Mesothelial cell of epicardium (in vitro differentiated cells): ENCODE data around the gene ZDHHC11B. TPM values are rescaled to one million over a fixed set of nuclear protein-coding genes. Genes with fewer than 3 reads are reported as not detected.
"Not testable (repeated sequence)": the region's sequence is repeated elsewhere in the genome, so short reads cannot be mapped to it uniquely, and the experiment has no call there.

ENCODE experiments used
- DNase-seq, 2 experiments: peaks; one replicate each; pipeline ENCODE4 v3.0.0; 2021; ENCODE audit warnings: low spot score in 2 of 2; ENCODE audit not compliant: unreplicated experiment in 2 of 2
- H3K27ac Mint-ChIP-seq: 2 replicates; pipeline ENCODE4 v1.8.0; 2021; ENCODE audit warnings: mixed read lengths
- H3K27me3 Mint-ChIP-seq: 2 replicates; pipeline ENCODE4 v1.8.0; 2021; ENCODE audit warnings: low read depth, mixed read lengths
- H3K36me3 Mint-ChIP-seq: 2 replicates; pipeline ENCODE4 v1.8.0; 2021; ENCODE audit warnings: mixed read lengths
- H3K4me1 Mint-ChIP-seq: 2 replicates; pipeline ENCODE4 v1.8.0; 2021; ENCODE audit warnings: mixed read lengths
- H3K4me3 Mint-ChIP-seq: 2 replicates; pipeline ENCODE4 v1.8.0; 2021; ENCODE audit warnings: mild to moderate bottlenecking, moderate library complexity, mixed read lengths
- H3K9me3 Mint-ChIP-seq: 2 replicates; pipeline ENCODE4 v1.8.0; 2021; ENCODE audit warnings: mixed read lengths
- CTCF ChIP-seq: fragments of 200-600 bp; sonication (generic); IDR thresholded peaks from one replicate; pipeline ENCODE4 v1.5.0; 2021; ENCODE audit warnings: antibody characterized with exemption; ENCODE audit not compliant: unreplicated experiment
- total RNA-seq: library from RNA; stranded (reverse); gene quantifications from 3 replicates; pipeline ENCODE4 v1.2.1, GENCODE V29; 2021

The ZDHHC11B gene
- total RNA-seq, 1 donor from 2014 or later, result 0.74 TPM

- H3K9me3 Mint-ChIP-seq, result no peaks in the 10 kb centered on the region
- H3K27me3 Mint-ChIP-seq, result peaks cover 15% of the 10 kb centered on the region
- H3K4me3 Mint-ChIP-seq, result no peak overlapping the region
- DNase-seq, result no peak
- no peak for TF ChIP-seq CTCF
- peaks cover 4% of the 10 kb centered on the region for H3K4me1 Mint-ChIP-seq
- H3K36me3 Mint-ChIP-seq, result no peaks in the 10 kb centered on the region
- H3K27ac Mint-ChIP-seq, result no peak overlapping the region
Observed at GRCh38 chr5:756865-757345, 27.6 kb downstream of the ZDHHC11B start.

- H3K4me1 Mint-ChIP-seq, result peaks cover 4% of the 10 kb centered on the region
- no peaks in the 10 kb centered on the region for H3K36me3 Mint-ChIP-seq
- no peak overlapping the region for H3K27ac Mint-ChIP-seq
- H3K9me3 Mint-ChIP-seq, result no peaks in the 10 kb centered on the region
- peaks cover 15% of the 10 kb centered on the region for H3K27me3 Mint-ChIP-seq
- no peak for TF ChIP-seq CTCF
- no peak for DNase-seq
- H3K4me3 Mint-ChIP-seq, result no peak overlapping the region
Observed at GRCh38 chr5:756171-756570, 28.4 kb downstream of the ZDHHC11B start.

GRCh38 chr5:754143-754632 is 30.3 kb downstream of the ZDHHC11B start:
- H3K4me1 Mint-ChIP-seq, H3K9me3 Mint-ChIP-seq, H3K36me3 Mint-ChIP-seq, DNase-seq, H3K4me3 Mint-ChIP-seq, H3K27ac Mint-ChIP-seq: not testable (repeated sequence)
- peaks cover 11% of the 10 kb centered on the region for H3K27me3 Mint-ChIP-seq

GRCh38 chr5:753567-754142 is 30.9 kb downstream of the ZDHHC11B start:
- not testable (repeated sequence) for H3K9me3 Mint-ChIP-seq, H3K4me1 Mint-ChIP-seq, H3K36me3 Mint-ChIP-seq, H3K27me3 Mint-ChIP-seq, H3K4me3 Mint-ChIP-seq, DNase-seq, H3K27ac Mint-ChIP-seq

- not testable (repeated sequence) for H3K4me1 Mint-ChIP-seq, H3K9me3 Mint-ChIP-seq, H3K27me3 Mint-ChIP-seq, DNase-seq, H3K4me3 Mint-ChIP-seq, H3K36me3 Mint-ChIP-seq, H3K27ac Mint-ChIP-seq
Observed at GRCh38 chr5:752532-753115, 31.9 kb downstream of the ZDHHC11B start.

GRCh38 chr5:751992-752391 is 32.5 kb downstream of the ZDHHC11B start:
- not testable (repeated sequence) for H3K27ac Mint-ChIP-seq, H3K4me3 Mint-ChIP-seq, H3K9me3 Mint-ChIP-seq, DNase-seq, H3K36me3 Mint-ChIP-seq, H3K27me3 Mint-ChIP-seq, H3K4me1 Mint-ChIP-seq

- H3K4me3 Mint-ChIP-seq, result no peak overlapping the region
- DNase-seq, result no peak
- H3K27ac Mint-ChIP-seq, result no peak overlapping the region
- no peaks in the 10 kb centered on the region for H3K4me1 Mint-ChIP-seq
- H3K9me3 Mint-ChIP-seq, result no peaks in the 10 kb centered on the region
- TF ChIP-seq CTCF, result no peak
- no peaks in the 10 kb centered on the region for H3K36me3 Mint-ChIP-seq
- peaks cover 10% of the 10 kb centered on the region for H3K27me3 Mint-ChIP-seq
Observed at GRCh38 chr5:751496-751895, 33.0 kb downstream of the ZDHHC11B start.

GRCh38 chr5:750226-750625 is 34.3 kb downstream of the ZDHHC11B start:
- not testable (repeated sequence) for H3K27me3 Mint-ChIP-seq

More at GRCh38 chr5:750226-750625, 34.3 kb downstream of the ZDHHC11B start:
- H3K27ac Mint-ChIP-seq, H3K4me1 Mint-ChIP-seq, H3K9me3 Mint-ChIP-seq, H3K4me3 Mint-ChIP-seq, DNase-seq, H3K36me3 Mint-ChIP-seq: not testable (repeated sequence)
